ENCODE results near the gene PCNX2. TPM values are rescaled to one million over a fixed set of nuclear protein-coding genes. Genes with fewer than 3 reads are reported as not detected.
"Not testable (repeated sequence)": the region's sequence is repeated elsewhere in the genome, so short reads cannot be mapped to it uniquely, and the experiment has no call there.

The PCNX2 gene
- total RNA-seq, 1 experiment from 2014 or later, result 18.6 TPM

- Histone ChIP-seq H3K79me2 (ENCODE audit: low read depth) (no peaks in the 10 kb centered on the region), H3K27me3 (ENCODE audit: insufficient read depth, low read depth) (no peaks in the 10 kb centered on the region), H3K36me3 (ENCODE audit: low read depth) (no peaks in the 10 kb centered on the region), H3K27ac (no peak overlapping the region), H3F3A (ENCODE audit: insufficient read depth, low read depth) (no peaks in the 10 kb centered on the region), H2AFZ (no peak overlapping the region), H3K4me3 (no peak overlapping the region), H4K20me1 (ENCODE audit: insufficient read depth) (no peaks in the 10 kb centered on the region), H3K9me2 (ENCODE audit: insufficient read depth) (no peaks in the 10 kb centered on the region), H3K9me3 (ENCODE audit: insufficient read depth, low read depth) (no peaks in the 10 kb centered on the region), H3K4me2 (no peak overlapping the region), H3K4me1 (replicated peaks; ENCODE audit: insufficient read depth) (no peaks in the 10 kb centered on the region)
- ChIA-PET CTCF (no interaction called here), POLR2A (ENCODE audit: unreplicated experiment) (no interaction called here)
- no peak for DNase-seq
- intact Hi-C loops (cut with micrococcal nuclease; ENCODE audit: unreplicated experiment), result no loop called here
- no TSS peak for BruUV-seq (replicated peaks)
- TF ChIP-seq EZH2 (IDR thresholded peaks at IDR 0.05; ENCODE audit: low read depth) (no peak), CTCF (conservative IDR thresholded peaks at IDR 0.05) (no peak)
These were observed 159.7 kb downstream of the PCNX2 start for GRCh38 chr1:233135833-233136232.

GRCh38 chr1:233132445-233132844, 163.1 kb downstream of the PCNX2 start:
- ChIA-PET CTCF (no interaction called here), POLR2A (ENCODE audit: unreplicated experiment) (no interaction called here)
- no peaks in the 10 kb centered on the region for H3K9me2 ChIP-seq (ENCODE audit: insufficient read depth)
- no peak overlapping the region for H3K4me2 ChIP-seq
- no peaks in the 10 kb centered on the region for H3K36me3 ChIP-seq (ENCODE audit: low read depth)
- no peaks in the 10 kb centered on the region for H3F3A ChIP-seq (ENCODE audit: insufficient read depth, low read depth)
- H4K20me1 ChIP-seq (ENCODE audit: insufficient read depth), result no peaks in the 10 kb centered on the region
- H3K27ac ChIP-seq, result no peak overlapping the region
- H3K4me3 ChIP-seq, result no peak overlapping the region
- no peaks in the 10 kb centered on the region for H3K79me2 ChIP-seq (ENCODE audit: low read depth)
- no peak for DNase-seq
- H3K27me3 ChIP-seq (ENCODE audit: insufficient read depth, low read depth), result no peaks in the 10 kb centered on the region
- H3K9me3 ChIP-seq (ENCODE audit: insufficient read depth, low read depth), result no peaks in the 10 kb centered on the region
- no peaks in the 10 kb centered on the region for H3K4me1 ChIP-seq (replicated peaks; ENCODE audit: insufficient read depth)
- intact Hi-C loops (cut with micrococcal nuclease; ENCODE audit: unreplicated experiment), result no loop called here
- TF ChIP-seq CTCF (conservative IDR thresholded peaks at IDR 0.05) (no peak), EZH2 (IDR thresholded peaks at IDR 0.05; ENCODE audit: low read depth) (no peak)
- no TSS peak for BruUV-seq (replicated peaks)
- no peak overlapping the region for H2AFZ ChIP-seq

- H3K4me1 ChIP-seq (replicated peaks; ENCODE audit: insufficient read depth); H3K27ac ChIP-seq; H4K20me1 ChIP-seq (ENCODE audit: insufficient read depth); H3K9me3 ChIP-seq (ENCODE audit: insufficient read depth, low read depth); H3K79me2 ChIP-seq (ENCODE audit: low read depth); BruUV-seq (replicated peaks); H3K9me2 ChIP-seq (ENCODE audit: insufficient read depth); CTCF ChIA-PET; H3K27me3 ChIP-seq (ENCODE audit: insufficient read depth, low read depth); H3K4me2 ChIP-seq; H3K4me3 ChIP-seq; intact Hi-C loops (cut with micrococcal nuclease; ENCODE audit: unreplicated experiment); H2AFZ ChIP-seq; POLR2A ChIA-PET (ENCODE audit: unreplicated experiment); DNase-seq; H3F3A ChIP-seq (ENCODE audit: insufficient read depth, low read depth); H3K36me3 ChIP-seq (ENCODE audit: low read depth): not testable (repeated sequence)
These were observed 166.5 kb downstream of the PCNX2 start for GRCh38 chr1:233129031-233129430.

GRCh38 chr1:233127157-233127556, 168.4 kb downstream of the PCNX2 start:
- Histone ChIP-seq H3K36me3 (ENCODE audit: low read depth) (peaks cover 5% of the 10 kb centered on the region; the same call in 1 of the 2 replicates), H3K9me2 (ENCODE audit: insufficient read depth) (no peaks in the 10 kb centered on the region), H3K27ac (no peak overlapping the region), H3K9me3 (ENCODE audit: insufficient read depth, low read depth) (no peaks in the 10 kb centered on the region), H3K27me3 (ENCODE audit: insufficient read depth, low read depth) (no peaks in the 10 kb centered on the region), H2AFZ (no peak overlapping the region), H3K4me2 (no peak overlapping the region), H3K4me3 (no peak overlapping the region), H3K4me1 (replicated peaks; ENCODE audit: insufficient read depth) (no peaks in the 10 kb centered on the region), H4K20me1 (ENCODE audit: insufficient read depth) (no peaks in the 10 kb centered on the region), H3K79me2 (ENCODE audit: low read depth) (no peaks in the 10 kb centered on the region), H3F3A (ENCODE audit: insufficient read depth, low read depth) (no peaks in the 10 kb centered on the region; the same call in 1 of the 2 replicates)
- intact Hi-C loops (cut with micrococcal nuclease; ENCODE audit: unreplicated experiment), result no loop called here
- TF ChIP-seq EZH2 (IDR thresholded peaks at IDR 0.05; ENCODE audit: low read depth), result no peak
- TF ChIP-seq CTCF (conservative IDR thresholded peaks at IDR 0.05), result no peak
- DNase-seq, result no peak
- ChIA-PET POLR2A (ENCODE audit: unreplicated experiment) (no interaction called here), CTCF (interaction anchor here (0.6 kb wide), 1 partner anchor 598 kb away, joined by 3 read pairs; no protein-coding TSS in a partner anchor)
- BruUV-seq (replicated peaks), result no TSS peak

Measured in PC-9 (cell line).